Esophagus muscularis mucosa (tissue), 4 donors: Measurements from ENCODE around the gene THRB. TPM values are rescaled to one million over a fixed set of nuclear protein-coding genes. Genes with fewer than 3 reads are reported as not detected.

Experiments used
- DNase-seq: peaks from one replicate; pipeline ENCODE4 v3.0.0-alpha.2; 2017; ENCODE audit errors: extremely low spot score
- H3K27ac ChIP-seq, 4 donors: fragments of 200-600 bp; sonication (generic); replicated peaks in 1 of 4; 1 replicate in 3 of 4; 2 replicates in 1 of 4; pipeline ENCODE4 v1.5.1; 2016 to 2019; ENCODE audit warnings: mild to moderate bottlenecking in 1 of 4
- H3K27me3 ChIP-seq, 4 donors: fragments of 200-600 bp; sonication (generic); one replicate each; pipeline versions ENCODE4 v1.5.1 to v1.6.0; 2016 to 2019
- H3K36me3 ChIP-seq, 4 donors: fragments of 200-600 bp; sonication (generic); one replicate each; pipeline ENCODE4 v1.5.1; 2016 to 2019
- H3K4me1 ChIP-seq, 4 donors: fragments of 200-600 bp; sonication (generic); one replicate each; pipeline ENCODE4 v1.5.1; 2016 to 2019
- H3K4me3 ChIP-seq, 4 donors: fragments of 200-600 bp; sonication (generic); 1 replicate in 2 of 4; 2 replicates in 2 of 4; pipeline ENCODE4 v1.5.1; 2016 to 2019; ENCODE audit warnings: mild to moderate bottlenecking in 4 of 4, moderate library complexity in 1 of 4
- H3K9me3 ChIP-seq, 4 donors: fragments of 200-600 bp; sonication (generic); 1 replicate in 3 of 4; 2 replicates in 1 of 4; pipeline ENCODE4 v1.5.1; 2016 to 2019
- EP300 ChIP-seq: sonication (generic); formaldehyde crosslinking; IDR thresholded peaks from one replicate; pipeline ENCODE4 v1.6.1; 2017; ENCODE audit warnings: antibody characterized with exemption
- POLR2A ChIP-seq: fragments of 450-650 bp; IDR thresholded peaks from one replicate; pipeline ENCODE4 v1.6.1; 2017; ENCODE audit warnings: antibody characterized with exemption, moderate library complexity, mild to moderate bottlenecking, low read depth
- POLR2AphosphoS5 ChIP-seq, 2 donors: sonication (generic); formaldehyde crosslinking; IDR thresholded peaks; one replicate each; pipeline ENCODE4 v1.6.1; 2017; ENCODE audit warnings: antibody characterized with exemption in 2 of 2
- WGBS: methylation state at CpG from one replicate; pipeline ENCODE4 v1.1.5; 2018; 5-methylcytosine and 5-hydroxymethylcytosine counted together
- intact Hi-C: fragments of 100-400 bp; cut with DNase I; formaldehyde crosslinking; loops from one replicate; pipeline ENCODE4 v1.15.1; 2023
- total RNA-seq, 4 donors: library from RNA; depleted of rRNA; stranded (reverse); fragments of >200 nt; gene quantifications; one replicate each; pipeline versions ENCODE4 v1.1.0 to v1.2.1, GENCODE V29; 2016
- TF ChIP-seq, protein P1 (sequence below), 3 experiments: fragments of 200-600 bp in 2 of 3; fragments of 450-650 bp in 1 of 3; sonication (generic) in 2 of 3; IDR thresholded peaks; one replicate each; pipeline ENCODE4 v1.5.1; 2017 to 2019; ENCODE audit warnings: antibody characterized with exemption in 3 of 3, mild to moderate bottlenecking in 2 of 3, moderate library complexity in 1 of 3

The THRB gene
- total RNA-seq, 4 donors from 2014 or later: 31.5 to 68.6 (median 39.3) TPM

DNA sequence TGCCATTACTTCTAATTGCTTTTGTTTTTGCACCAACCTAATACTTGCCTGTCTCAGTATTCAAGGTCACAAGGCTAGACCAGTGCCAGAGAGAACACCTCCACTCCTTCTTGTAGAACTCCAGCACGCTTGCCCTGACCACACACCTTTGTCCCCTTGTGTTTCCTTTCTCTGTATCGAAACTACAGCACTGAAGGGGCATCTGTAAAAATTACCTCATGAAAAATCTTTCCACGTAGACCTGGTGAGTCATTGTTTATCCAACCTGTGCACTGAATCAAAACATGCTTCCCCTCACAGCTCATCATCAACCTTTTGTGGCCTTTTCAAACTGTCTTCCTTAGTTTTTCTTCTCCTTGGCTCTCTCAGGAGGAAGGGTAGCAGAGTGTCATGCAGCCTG lies 259.5 kb downstream of the THRB start:
- DNase-seq: no peak
- no peak for TF ChIP-seq POLR2AphosphoS5 (IDR thresholded peaks at IDR 0.05)
- TF ChIP-seq, protein P1, sequence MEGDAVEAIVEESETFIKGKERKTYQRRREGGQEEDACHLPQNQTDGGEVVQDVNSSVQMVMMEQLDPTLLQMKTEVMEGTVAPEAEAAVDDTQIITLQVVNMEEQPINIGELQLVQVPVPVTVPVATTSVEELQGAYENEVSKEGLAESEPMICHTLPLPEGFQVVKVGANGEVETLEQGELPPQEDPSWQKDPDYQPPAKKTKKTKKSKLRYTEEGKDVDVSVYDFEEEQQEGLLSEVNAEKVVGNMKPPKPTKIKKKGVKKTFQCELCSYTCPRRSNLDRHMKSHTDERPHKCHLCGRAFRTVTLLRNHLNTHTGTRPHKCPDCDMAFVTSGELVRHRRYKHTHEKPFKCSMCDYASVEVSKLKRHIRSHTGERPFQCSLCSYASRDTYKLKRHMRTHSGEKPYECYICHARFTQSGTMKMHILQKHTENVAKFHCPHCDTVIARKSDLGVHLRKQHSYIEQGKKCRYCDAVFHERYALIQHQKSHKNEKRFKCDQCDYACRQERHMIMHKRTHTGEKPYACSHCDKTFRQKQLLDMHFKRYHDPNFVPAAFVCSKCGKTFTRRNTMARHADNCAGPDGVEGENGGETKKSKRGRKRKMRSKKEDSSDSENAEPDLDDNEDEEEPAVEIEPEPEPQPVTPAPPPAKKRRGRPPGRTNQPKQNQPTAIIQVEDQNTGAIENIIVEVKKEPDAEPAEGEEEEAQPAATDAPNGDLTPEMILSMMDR (IDR thresholded peaks at IDR 0.05): no peak
- no peak for TF ChIP-seq POLR2A
- no peak for TF ChIP-seq EP300
- Histone ChIP-seq H3K9me3 (no peaks in the 10 kb centered on the region), H3K36me3 (no peaks in the 10 kb centered on the region), H3K4me1 (peaks cover 7 to 42% (median 30%) of the 10 kb centered on the region in 4 donors), H3K4me3 (no peak overlapping the region), H3K27me3 (no peaks in the 10 kb centered on the region), H3K27ac (no peak overlapping the region)
- intact Hi-C loops: no loop called here
- WGBS: 51% methylated on average over 3 of the region's 3 CpGs

DNA sequence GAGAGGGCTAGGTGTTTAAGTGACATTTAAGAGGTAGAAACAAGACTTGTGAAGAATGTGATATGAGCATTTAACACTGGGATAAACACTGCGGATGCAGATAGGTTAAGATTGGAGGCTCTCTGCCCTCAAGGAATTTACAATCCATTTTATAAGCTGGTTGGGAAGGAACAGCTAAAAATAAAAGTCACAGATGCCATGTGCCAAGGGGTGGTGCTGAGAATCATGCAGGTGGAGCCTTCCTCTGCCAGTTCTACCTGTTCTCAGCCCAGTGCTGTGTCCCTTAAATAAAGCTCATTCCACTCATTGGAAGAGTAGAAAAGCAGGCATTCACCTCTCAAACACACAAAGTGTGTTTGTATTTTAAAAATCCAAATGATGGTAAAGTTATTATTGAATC lies 261.9 kb downstream of the THRB start:
- intact Hi-C loops: no loop called here
- no peak overlapping the region for H3K27ac ChIP-seq
- WGBS: 91% methylated on average over 1 of the region's 1 CpG

DNA sequence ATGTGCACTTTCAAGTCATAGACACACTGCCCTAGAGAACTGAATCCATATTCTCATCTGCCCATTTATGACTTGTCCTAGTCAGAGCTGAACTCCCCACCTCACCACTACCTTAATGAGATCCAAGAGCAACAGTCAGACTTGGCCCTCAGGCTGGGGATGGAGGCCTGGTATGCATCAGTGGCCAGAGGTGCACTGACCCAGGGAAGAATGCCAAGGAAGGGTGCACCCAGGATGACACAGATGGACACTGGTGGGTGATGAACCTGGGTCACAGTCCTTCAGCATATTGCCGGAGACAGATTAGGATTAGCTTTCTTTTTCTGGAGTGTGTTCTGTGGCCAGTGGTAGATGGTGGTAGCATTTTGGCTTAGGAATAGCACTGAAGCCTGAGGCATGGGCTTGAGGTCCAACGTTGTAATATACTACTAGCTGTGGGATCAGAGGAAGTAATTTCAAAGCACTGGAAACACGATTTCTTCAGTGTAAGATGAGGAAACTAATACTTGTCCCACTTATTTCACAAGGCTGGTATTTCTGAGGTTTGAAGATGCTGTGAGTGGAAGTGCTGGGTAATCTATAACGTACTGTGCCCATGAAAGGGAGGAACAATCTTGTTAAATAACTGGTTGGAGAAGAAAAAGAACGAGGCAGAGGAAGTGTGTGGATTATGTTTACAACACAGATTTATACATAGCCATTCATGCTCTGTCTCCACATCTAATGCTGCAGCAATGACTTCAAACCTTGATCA lies 265.0 kb downstream of the THRB start:
- no peak for DNase-seq
- Histone ChIP-seq H3K4me1 (peaks cover 6 to 28% (median 20%) of the 10 kb centered on the region in 4 donors), H3K27ac (no peak overlapping the region), H3K36me3 (no peaks in the 10 kb centered on the region), H3K9me3 (no peaks in the 10 kb centered on the region), H3K4me3 (no peak overlapping the region), H3K27me3 (no peaks in the 10 kb centered on the region)
- intact Hi-C loops: no loop called here
- TF ChIP-seq EP300 (no peak), POLR2A (no peak)
- TF ChIP-seq, protein P1 (IDR thresholded peaks at IDR 0.05): no peak
- WGBS: 83% methylated on average over 5 of the region's 5 CpGs

More for the DNA sequence above, 261.9 kb downstream of the THRB start:
- no peaks in the 10 kb centered on the region for H3K27me3 ChIP-seq
- H3K4me3 ChIP-seq: no peak overlapping the region
- H3K9me3 ChIP-seq: no peaks in the 10 kb centered on the region
- no peak for DNase-seq
- H3K36me3 ChIP-seq: no peaks in the 10 kb centered on the region
- TF ChIP-seq, protein P1 (IDR thresholded peaks at IDR 0.05): no peak
- TF ChIP-seq EP300 (no peak), POLR2A (no peak), POLR2AphosphoS5 (IDR thresholded peaks at IDR 0.05) (no peak)
- peaks cover 4 to 29% (median 16%) of the 10 kb centered on the region in 4 donors for H3K4me1 ChIP-seq

DNA sequence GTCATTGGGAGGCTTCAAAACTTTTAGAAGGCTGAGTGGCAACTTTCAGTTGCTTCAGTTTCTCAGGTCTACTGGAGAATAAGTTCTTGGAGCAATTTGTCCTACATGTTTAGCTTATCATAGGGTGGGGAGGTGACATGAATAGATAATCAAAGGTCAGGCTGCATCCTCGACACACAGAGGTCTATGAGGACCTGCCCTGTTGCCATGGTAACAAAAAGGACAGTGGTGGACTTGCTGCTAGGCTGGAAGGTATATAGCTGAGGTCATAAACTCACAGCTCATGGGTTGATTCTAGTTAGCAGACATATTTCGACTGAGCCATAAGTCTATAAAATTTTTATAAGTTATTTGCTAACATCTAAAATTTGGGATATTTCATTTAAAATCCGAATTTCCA lies 267.0 kb downstream of the THRB start:
- no peaks in the 10 kb centered on the region for H3K9me3 ChIP-seq
- TF ChIP-seq, protein P1 (IDR thresholded peaks at IDR 0.05): no peak
- TF ChIP-seq POLR2A: no peak
- no peak for TF ChIP-seq EP300
- no peak for TF ChIP-seq POLR2AphosphoS5 (IDR thresholded peaks at IDR 0.05)
- DNase-seq: no peak
- WGBS: 92% methylated on average over 3 of the region's 3 CpGs
- H3K27ac ChIP-seq: no peak overlapping the region
- peaks cover 7 to 33% (median 28%) of the 10 kb centered on the region in 4 donors for H3K4me1 ChIP-seq
- intact Hi-C loops: no loop called here
- no peak overlapping the region for H3K4me3 ChIP-seq
- H3K36me3 ChIP-seq: no peaks in the 10 kb centered on the region
- H3K27me3 ChIP-seq: no peaks in the 10 kb centered on the region
